Measurements from ENCODE around the gene C11orf54.

Gene C11orf54

DNA sequence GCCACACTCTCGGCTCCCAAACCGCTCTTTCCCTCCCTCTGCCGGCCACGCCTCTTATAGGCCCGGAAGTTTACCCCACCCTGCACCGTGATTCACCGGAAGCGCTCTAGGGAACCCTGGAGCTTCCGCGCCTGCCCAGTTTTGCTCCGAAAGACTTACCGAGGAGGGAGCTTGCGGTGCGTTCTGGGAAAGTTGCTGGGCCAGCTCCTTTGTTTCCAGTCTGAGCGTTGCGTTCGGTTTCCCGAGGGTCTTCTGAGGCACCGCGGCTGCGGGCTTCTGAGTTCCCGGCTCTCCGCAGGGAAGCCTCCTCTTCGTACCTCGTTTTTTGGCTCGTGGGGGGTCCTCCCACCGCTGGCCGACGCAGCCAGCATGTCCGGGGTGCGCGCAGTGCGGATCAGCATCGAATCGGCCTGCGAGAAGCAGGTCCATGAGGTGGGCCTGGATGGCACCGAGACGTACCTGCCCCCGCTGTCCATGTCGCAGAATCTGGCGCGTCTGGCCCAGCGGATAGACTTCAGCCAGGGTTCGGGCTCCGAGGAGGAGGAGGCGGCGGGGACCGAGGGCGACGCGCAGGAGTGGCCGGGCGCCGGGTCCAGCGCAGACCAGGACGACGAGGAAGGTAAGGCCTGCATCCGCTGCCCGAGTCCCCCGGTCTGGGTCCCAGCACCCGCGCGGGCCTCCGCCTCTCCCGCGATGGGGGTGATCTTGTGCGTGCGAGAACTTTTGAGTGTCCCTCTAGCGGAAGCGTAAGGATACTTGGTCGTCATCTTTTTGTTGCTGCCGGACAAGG, 42.9 kb downstream of the C11orf54 start, which contains the start of gene MED17:
Gene MED17, plus strand, starts transcription at position 138 of the 790 bp plus-strand sequence. Its CDS starts 232 bp downstream, at position 370.
- Histone ChIP-seq H3K36me3 (ENCODE audit: insufficient read depth, low read length) (peaks cover 2% of the 10 kb centered on the region), H3K4me1 (ENCODE audit: control insufficient read depth, insufficient read depth, low read length, unreplicated experiment) (peaks cover 20% of the 10 kb centered on the region), H3K4me3 (ENCODE audit: low read depth, low read length) (peak within 1 kb of the TSS; percentile 95), H3K27me3 (ENCODE audit: insufficient read depth, low read length) (no peaks in the 10 kb centered on the region), H3K79me2 (ENCODE audit: control insufficient read depth, insufficient read depth, low read length, unreplicated experiment) (peaks cover 48% of the 10 kb centered on the region), H2AFZ (ENCODE audit: low read length, unreplicated experiment) (peak within 1 kb of the TSS; percentile 61), H3K27ac (ENCODE audit: low read depth, low read length) (peak within 1 kb of the TSS; percentile 69)

DNA sequence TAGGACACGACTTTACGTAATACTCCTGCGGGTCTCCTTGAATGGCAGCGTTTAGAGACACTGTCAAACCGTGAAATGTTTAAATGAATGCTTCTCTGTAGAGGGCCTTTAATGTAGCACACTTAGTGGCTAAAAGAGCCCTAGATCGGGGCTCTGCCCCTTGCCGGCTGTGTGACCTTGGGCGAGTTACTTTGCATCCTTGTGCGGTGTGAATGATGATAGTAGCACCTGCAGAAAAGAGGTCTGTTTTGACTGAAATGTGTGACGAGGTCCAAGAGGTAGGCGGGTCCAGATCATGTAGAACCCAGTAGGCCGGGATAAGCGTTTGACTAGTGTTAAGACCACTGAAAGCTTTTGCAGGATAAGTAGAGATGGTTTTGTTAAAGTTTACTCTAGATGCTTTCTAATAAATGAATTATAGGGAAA, 43.5 kb downstream of the C11orf54 start:
- H3K4me3 ChIP-seq (ENCODE audit: low read depth, low read length), result peak overlapping the region; percentile 95
- H2AFZ ChIP-seq (ENCODE audit: low read length, unreplicated experiment), result peak overlapping the region; percentile 35
- H3K79me2 ChIP-seq (ENCODE audit: control insufficient read depth, insufficient read depth, low read length, unreplicated experiment), result peaks cover 55% of the 10 kb centered on the region
- H3K4me1 ChIP-seq (ENCODE audit: control insufficient read depth, insufficient read depth, low read length, unreplicated experiment), result peaks cover 20% of the 10 kb centered on the region
- H3K27ac ChIP-seq (ENCODE audit: low read depth, low read length), result peak overlapping the region; percentile 69; the same call in 1 of the 2 replicates
- peaks cover 7% of the 10 kb centered on the region for H3K36me3 ChIP-seq (ENCODE audit: insufficient read depth, low read length)
- H3K27me3 ChIP-seq (ENCODE audit: insufficient read depth, low read length), result no peaks in the 10 kb centered on the region

DNA sequence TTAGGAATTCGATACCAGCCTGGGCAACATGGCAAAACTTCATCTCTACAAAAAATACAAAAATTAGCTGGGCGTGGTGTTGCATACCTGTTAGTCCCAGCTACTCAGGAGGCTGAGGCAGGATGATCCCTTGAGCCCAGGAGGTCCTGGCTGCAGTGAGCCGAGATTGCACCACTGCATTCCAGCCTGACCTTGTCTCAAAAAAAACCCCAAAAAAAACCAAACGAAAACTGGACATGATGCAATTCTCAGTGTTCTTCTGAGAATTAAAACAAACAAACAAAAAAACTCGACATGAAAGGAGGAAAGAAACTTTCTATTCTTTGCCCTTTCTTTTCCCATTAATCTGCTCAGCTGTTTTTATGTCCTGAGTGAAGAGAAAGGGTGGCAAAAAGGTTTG, 50.0 kb downstream of the C11orf54 start:
- Histone ChIP-seq H3K4me1 (ENCODE audit: control insufficient read depth, insufficient read depth, low read length, unreplicated experiment) (peaks cover 12% of the 10 kb centered on the region), H2AFZ (ENCODE audit: low read length, unreplicated experiment) (no peak overlapping the region), H3K79me2 (ENCODE audit: control insufficient read depth, insufficient read depth, low read length, unreplicated experiment) (peaks cover 34% of the 10 kb centered on the region), H3K4me3 (ENCODE audit: low read depth, low read length) (no peak overlapping the region), H3K27me3 (ENCODE audit: insufficient read depth, low read length) (no peaks in the 10 kb centered on the region), H3K36me3 (ENCODE audit: insufficient read depth, low read length) (peaks cover 53% of the 10 kb centered on the region), H3K27ac (ENCODE audit: low read depth, low read length) (no peak overlapping the region)

DNA sequence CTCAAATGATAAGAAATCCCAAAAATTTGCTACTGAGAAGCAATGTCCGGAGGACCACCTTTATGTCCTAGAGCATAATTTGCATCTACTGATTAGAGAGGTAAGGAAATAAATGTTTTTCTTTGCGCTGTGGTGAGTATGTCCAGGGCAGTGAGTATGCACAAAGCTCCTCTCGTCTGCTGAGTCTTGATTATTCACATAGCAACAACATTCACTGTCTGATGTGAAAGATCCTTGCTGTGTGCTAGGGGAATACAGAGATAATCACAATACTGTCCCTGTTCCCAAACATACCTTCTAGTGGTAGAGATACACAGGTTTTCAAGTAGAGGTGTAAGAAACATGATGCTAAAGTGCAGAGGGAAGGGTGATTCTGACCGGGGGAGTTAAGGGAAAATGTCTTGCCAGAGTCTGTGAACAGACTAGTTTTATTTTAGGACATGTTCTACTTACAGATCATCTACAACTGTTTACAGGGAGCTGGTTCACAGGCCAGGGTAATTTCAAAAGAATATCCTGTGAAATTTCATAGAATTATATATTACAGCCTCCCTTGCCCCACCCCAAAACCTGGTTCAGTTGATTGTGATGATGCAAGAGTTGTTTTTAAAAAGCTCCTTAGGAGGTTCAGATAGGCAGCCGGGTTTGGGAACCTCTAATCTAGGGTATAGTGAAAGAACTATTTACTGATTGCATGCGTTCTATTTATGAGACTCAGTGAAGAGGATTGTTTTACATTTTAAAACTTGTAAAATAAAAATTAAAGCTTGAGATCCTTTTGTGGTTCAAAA, 55.2 kb downstream of the C11orf54 start:
- Histone ChIP-seq H3K36me3 (ENCODE audit: insufficient read depth, low read length) (peaks cover 55% of the 10 kb centered on the region), H3K27ac (ENCODE audit: low read depth, low read length) (no peak overlapping the region), H3K4me3 (ENCODE audit: low read depth, low read length) (no peak overlapping the region)

DNA sequence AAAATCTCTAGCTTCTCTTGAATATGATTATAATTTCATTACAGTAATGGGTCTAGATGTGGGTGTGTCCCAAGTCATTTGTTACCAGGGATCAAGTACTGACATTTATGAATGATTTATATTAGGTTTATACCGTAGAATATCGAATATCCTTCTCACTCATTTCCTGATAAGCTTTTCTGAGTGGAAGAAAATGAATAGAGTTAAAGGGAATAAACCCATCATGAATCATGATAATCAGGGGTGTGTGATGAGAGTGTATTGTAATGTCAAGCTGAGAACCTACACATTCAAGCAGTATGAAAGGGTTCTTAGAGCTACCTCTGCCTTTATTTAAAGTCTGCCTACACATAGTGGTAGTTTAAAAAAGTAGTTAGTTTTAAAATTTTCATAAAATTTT, 59.9 kb downstream of the C11orf54 start:
- H3K79me2 ChIP-seq (ENCODE audit: control insufficient read depth, insufficient read depth, low read length, unreplicated experiment), result no peaks in the 10 kb centered on the region
- H3K27me3 ChIP-seq (ENCODE audit: insufficient read depth, low read length), result no peaks in the 10 kb centered on the region
- no peak overlapping the region for H3K4me3 ChIP-seq (ENCODE audit: low read depth, low read length)
- H3K36me3 ChIP-seq (ENCODE audit: insufficient read depth, low read length), result peaks cover 36% of the 10 kb centered on the region
- H2AFZ ChIP-seq (ENCODE audit: low read length, unreplicated experiment), result no peak overlapping the region
- no peak overlapping the region for H3K27ac ChIP-seq (ENCODE audit: low read depth, low read length)
- H3K4me1 ChIP-seq (ENCODE audit: control insufficient read depth, insufficient read depth, low read length, unreplicated experiment), result no peaks in the 10 kb centered on the region

More for the DNA sequence above, 55.2 kb downstream of the C11orf54 start:
- Histone ChIP-seq H3K27me3 (ENCODE audit: insufficient read depth, low read length) (no peaks in the 10 kb centered on the region), H3K79me2 (ENCODE audit: control insufficient read depth, insufficient read depth, low read length, unreplicated experiment) (no peaks in the 10 kb centered on the region), H3K4me1 (ENCODE audit: control insufficient read depth, insufficient read depth, low read length, unreplicated experiment) (no peaks in the 10 kb centered on the region), H2AFZ (ENCODE audit: low read length, unreplicated experiment) (no peak overlapping the region)

DNA sequence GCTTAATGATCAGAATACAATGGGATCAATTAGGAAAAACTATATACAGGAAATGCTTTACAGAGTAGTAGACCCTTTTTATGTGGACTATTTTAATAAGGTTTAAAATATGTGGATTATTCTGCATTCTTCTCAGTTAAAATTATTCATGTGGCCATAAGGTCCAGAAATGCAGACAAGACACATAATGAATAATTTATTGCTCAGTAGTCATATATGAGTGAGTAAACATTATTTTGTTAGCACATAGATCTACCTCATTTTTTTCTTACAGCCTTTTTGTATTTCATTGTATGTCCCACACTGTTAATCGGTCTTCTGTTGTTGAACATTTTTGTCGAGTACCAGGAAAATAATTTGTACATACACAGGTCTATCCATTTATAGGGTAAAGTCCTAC, 63.4 kb downstream of the C11orf54 start:
- no peak overlapping the region for H2AFZ ChIP-seq (ENCODE audit: low read length, unreplicated experiment)
- no peaks in the 10 kb centered on the region for H3K4me1 ChIP-seq (ENCODE audit: control insufficient read depth, insufficient read depth, low read length, unreplicated experiment)
- peaks cover 35% of the 10 kb centered on the region for H3K36me3 ChIP-seq (ENCODE audit: insufficient read depth, low read length)
- H3K79me2 ChIP-seq (ENCODE audit: control insufficient read depth, insufficient read depth, low read length, unreplicated experiment), result no peaks in the 10 kb centered on the region
- no peaks in the 10 kb centered on the region for H3K27me3 ChIP-seq (ENCODE audit: insufficient read depth, low read length)
- no peak overlapping the region for H3K27ac ChIP-seq (ENCODE audit: low read depth, low read length)
- H3K4me3 ChIP-seq (ENCODE audit: low read depth, low read length), result no peak overlapping the region

DNA sequence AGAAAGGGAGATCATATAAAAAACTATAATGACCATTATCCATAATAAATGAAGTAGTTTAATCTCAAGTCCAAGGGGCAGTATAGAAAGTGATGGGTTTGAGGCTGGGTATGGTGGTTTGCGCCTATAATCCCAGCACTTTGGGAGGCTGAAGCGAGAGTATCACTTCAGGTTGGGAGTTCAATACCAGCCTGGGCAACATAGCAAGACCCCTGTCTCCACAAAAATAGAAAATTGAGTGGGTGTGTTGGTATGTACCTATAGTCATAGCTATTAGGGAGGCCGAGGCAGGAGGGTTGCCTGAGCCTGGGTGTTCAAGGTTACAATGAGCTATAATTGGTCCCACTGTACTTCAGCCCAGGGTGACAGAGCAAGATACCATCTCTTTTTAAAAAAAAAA, 66.5 kb downstream of the C11orf54 start:
- H3K27ac ChIP-seq (ENCODE audit: low read depth, low read length), result no peak overlapping the region
- no peak overlapping the region for H2AFZ ChIP-seq (ENCODE audit: low read length, unreplicated experiment)
- peaks cover 39% of the 10 kb centered on the region for H3K36me3 ChIP-seq (ENCODE audit: insufficient read depth, low read length)
- no peaks in the 10 kb centered on the region for H3K27me3 ChIP-seq (ENCODE audit: insufficient read depth, low read length)
- H3K79me2 ChIP-seq (ENCODE audit: control insufficient read depth, insufficient read depth, low read length, unreplicated experiment), result no peaks in the 10 kb centered on the region
- no peaks in the 10 kb centered on the region for H3K4me1 ChIP-seq (ENCODE audit: control insufficient read depth, insufficient read depth, low read length, unreplicated experiment)
- no peak overlapping the region for H3K4me3 ChIP-seq (ENCODE audit: low read depth, low read length)

DNA sequence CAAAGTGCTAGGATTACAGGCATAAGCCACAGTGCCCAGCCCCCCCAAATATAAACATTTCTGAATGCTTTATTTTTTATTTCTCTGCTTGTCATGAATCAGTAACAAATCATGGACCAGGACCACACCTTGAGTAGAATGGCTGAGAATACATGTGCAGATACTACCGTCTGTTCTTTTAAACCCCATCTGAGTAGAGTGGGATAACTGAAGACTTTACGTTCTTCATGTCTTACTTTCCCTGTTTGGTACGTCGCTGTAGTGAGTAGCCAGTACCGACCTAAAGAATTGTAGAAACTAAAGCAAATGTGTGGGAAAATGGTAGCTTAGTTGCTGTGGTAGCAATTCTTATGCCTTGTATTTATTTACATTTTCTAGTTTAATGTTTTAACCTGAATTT, 72.5 kb downstream of the C11orf54 start:
- no peak overlapping the region for H3K4me3 ChIP-seq (ENCODE audit: low read depth, low read length)
- H3K27ac ChIP-seq (ENCODE audit: low read depth, low read length), result no peak overlapping the region
- H3K36me3 ChIP-seq (ENCODE audit: insufficient read depth, low read length), result peaks cover 47% of the 10 kb centered on the region
- H3K27me3 ChIP-seq (ENCODE audit: insufficient read depth, low read length), result no peaks in the 10 kb centered on the region
- H2AFZ ChIP-seq (ENCODE audit: low read length, unreplicated experiment), result no peak overlapping the region
- H3K79me2 ChIP-seq (ENCODE audit: control insufficient read depth, insufficient read depth, low read length, unreplicated experiment), result no peaks in the 10 kb centered on the region
- no peaks in the 10 kb centered on the region for H3K4me1 ChIP-seq (ENCODE audit: control insufficient read depth, insufficient read depth, low read length, unreplicated experiment)
